Myocyte (in vitro differentiated cells): ENCODE measurements around the gene MIAT. TPM values are rescaled to one million over a fixed set of nuclear protein-coding genes. Genes with fewer than 3 reads are reported as not detected.

Experiments used
- DNase-seq: peaks from one replicate; pipeline ENCODE4 v3.0.0-alpha.2; 2012; ENCODE audit warnings: low read depth
- total RNA-seq: library from RNA; depleted of rRNA; stranded (reverse); fragments of >200 nt; gene quantifications from 2 replicates; pipeline ENCODE4 v1.2.3, GENCODE V29; 2014

The MIAT gene
- total RNA-seq, 1 donor from 2014 or later = 0.70 TPM

DNA sequence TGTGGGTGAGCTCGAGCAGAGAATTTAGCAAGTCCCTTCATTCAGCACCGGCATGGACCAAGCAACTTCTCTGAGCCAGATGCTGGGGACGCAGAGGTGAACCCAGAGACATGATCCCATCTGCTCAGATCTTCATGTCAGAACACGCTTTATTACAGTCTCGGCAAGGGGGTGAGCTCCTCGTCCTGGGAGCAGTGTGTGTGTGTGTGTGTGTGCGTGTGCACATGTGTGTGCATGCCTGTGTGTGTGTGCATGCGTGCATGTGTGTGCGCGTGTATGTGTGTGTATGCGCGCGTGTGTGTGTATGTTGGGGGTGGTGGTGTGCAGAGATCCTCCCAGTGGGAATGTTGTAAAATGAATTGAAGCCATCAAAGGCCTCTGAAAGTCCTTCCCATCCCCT is 9.8 kb downstream of the MIAT start:
- no peak for DNase-seq

DNA sequence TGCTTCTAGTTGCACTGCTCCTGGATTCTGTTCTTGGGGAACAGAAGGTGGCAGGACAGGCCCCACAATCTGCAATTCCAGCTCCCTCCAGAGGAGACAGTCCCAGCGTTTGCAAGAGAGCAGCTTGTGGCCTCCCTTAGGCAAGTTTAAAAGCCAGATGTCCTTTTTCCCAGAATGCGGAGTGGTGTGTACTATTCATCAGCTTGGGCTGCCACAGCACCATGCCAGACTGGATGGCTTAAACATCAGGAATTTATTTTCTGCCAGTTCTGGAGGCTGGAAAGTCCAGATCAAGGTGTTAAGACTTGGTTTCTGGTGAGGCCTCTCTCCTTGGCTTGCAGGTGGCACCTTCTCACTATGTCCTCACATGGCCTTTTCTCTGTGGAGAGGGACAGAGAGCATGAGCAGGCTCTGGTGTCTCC is 11.7 kb downstream of the MIAT start:
- DNase-seq = peak; percentile 63

DNA sequence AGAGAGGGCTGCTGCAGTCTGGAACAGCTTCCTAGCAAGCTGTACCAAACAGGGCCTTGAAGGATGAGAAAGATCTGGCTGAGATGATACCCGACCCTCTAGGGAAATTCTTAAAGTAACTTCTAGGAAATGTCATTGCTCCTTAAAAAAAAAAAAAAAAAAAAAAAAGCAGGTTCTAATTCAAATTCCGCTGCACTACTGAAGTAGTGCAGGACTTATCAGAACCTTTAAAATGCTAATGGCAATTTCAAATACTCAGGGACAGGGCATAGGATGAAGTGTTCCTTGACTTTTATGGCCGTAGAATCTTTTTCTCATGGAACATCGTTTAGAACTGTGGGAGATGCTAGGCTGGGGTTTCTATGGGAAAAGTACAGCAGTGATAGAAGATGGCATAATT is 13.1 kb downstream of the MIAT start:
- DNase-seq = no peak

DNA sequence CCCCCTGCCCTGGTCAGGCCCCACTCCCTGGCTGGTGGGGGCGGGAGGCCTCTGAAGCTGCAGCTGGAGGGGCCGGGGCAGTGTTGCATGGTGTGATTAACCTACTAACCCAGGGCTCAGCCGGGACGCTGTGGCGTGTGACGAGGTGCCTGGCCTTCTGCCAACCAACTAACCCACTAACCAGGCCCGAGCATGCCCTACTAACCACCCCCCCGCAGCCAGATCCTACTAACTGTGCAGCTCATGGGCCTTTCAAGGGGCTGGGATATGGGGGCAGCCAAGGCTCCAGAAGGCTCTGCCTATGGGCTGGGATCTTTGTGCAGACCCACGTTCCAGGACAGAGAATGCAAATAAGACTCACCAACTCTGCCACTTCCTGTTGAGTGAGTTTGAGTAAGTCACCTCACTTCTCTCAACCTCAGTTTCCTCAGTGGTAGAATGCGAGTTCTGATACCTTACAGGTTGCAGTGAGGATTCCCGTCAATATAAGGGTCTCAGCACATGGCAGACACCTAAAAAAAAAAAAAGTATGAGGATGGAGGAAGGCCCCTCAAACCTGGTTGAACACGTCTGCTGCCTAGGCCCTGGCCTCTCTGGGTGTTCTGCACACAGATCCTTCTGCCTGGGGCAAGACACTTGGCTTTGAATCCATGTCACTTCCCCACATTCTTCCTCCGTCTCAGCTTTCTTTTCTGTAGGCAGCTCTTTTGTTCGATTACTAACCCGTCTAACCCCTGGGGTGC is 14.1 kb downstream of the MIAT start:
- DNase-seq = no peak

DNA sequence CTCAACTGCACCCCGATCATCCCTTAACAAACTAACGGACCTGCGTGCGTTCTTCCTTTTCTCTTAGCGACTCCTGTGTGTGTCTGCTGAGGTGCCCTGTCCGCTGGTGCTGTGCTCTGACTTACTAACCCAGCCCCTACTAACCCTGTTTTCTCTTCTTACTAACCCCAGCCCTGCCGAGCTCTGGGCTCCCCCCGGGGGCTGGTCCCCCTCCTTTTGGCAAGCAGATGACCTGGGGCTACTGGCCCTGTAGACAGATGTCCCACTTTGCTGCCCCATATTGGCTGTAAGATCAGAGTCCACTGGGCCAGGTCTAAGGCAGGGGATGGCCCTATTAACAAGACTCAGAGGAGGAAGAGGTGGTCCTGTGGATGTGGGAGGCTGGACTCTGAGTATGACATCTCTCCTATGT is 14.7 kb downstream of the MIAT start:
- DNase-seq = no peak

DNA sequence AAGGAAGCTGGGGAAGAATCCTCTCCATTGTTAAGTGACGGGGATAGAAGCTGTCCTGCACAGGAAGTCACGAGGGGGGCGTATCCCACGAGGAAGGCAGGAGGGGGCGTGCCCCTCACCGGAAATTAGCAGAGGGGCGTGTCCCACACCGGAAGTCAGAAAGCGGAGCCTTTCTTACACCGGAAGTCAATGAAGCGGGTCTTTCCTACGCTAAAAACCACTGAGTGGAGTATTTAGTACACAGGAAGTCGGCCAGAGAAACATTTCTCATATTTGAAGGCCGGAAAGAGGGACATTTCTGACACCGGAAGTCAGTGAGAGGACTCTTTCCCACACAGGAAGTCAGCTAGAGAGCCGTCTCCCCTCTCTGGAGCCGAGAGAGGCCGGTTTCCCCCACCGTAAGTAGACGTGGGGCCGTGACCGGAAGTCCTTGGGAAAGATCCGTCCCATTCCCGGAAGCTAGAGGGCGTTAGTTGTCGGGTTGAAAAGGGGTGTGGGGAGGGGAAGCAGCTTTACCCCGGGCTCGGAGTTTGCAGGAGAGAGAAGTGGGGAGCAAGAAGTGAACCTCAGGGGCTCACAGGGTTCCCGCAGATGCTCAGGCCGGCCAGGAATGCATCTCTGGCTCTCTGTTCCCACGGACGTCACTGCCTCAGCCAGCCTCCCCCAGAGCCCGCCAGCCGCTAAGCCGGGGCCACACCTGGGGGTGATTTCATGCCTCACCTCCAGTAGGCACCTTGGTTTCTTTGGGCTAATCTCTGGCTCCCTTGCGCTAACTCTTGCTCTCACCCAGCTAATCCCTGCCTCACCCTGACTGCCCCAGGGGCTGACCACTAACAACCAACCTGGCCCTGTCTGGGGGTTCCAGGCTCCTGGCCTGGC is 15.4 kb downstream of the MIAT start:
- DNase-seq = peak; percentile 95

DNA sequence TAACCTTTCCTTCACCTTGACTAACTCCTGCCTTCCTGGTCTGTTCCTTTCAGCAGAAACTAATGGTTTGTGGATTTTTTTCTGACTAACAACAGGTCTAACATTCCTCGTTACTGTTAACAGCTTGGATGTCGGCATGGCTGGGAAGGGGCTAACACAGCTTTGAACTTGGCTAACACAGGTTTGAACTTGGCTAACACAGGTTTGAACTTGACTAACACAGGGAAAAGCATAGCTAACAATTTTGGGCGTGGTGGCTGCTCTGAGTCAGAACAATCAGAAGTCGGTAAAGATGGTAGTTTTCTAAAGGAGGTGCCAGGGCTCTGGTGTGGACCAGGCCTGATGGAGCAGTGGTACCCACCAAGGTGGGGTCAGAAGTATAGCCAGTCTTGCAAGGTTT is 16.1 kb downstream of the MIAT start:
- DNase-seq = no peak

DNA sequence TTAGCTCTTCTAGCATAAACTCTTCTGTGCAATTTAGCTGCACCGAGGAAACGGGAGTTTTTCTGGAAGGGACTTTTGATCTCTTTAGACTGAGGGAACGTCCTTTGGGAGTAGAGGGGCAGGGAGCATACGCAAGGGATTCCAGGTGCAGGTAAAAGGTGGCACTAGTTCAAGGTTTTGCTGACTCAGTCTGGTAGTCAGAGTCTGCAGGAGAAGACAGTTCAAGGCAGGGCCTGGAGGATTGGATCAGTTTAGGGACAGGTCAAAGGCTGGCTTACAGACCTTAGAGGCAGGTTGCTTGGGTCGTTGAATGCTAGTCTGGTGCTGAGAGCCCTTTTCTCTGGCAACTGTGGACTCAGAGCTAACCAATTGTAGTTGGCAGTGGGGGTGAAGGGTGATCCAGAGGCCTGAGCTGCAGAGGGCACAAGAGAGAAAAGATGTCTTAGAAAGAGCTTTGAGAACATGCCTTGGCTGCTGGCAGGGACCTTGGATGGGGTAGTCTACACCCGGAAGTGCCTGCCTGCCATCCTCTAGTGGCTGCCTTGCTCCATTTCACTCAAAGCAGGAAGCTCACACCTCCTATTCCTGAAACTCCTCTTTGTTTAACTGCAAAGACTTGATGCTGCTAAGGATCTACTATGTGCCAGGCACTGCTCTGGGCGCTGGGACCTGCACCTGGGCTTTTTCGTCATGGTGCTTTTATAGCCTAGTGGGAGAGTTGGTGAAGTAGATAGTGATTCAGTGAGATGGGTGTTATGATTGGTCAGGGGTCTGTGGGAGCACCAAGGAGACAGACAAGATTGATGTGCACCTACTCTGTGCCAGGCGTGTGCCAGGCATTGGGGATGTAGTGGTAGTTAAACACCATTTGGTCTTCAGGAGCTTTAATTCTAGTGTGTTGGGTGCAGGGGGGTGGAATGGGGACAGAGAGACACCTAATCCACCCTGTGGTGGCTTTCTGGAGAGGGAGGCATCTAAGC is 17.1 kb downstream of the MIAT start:
- no peak for DNase-seq

DNA sequence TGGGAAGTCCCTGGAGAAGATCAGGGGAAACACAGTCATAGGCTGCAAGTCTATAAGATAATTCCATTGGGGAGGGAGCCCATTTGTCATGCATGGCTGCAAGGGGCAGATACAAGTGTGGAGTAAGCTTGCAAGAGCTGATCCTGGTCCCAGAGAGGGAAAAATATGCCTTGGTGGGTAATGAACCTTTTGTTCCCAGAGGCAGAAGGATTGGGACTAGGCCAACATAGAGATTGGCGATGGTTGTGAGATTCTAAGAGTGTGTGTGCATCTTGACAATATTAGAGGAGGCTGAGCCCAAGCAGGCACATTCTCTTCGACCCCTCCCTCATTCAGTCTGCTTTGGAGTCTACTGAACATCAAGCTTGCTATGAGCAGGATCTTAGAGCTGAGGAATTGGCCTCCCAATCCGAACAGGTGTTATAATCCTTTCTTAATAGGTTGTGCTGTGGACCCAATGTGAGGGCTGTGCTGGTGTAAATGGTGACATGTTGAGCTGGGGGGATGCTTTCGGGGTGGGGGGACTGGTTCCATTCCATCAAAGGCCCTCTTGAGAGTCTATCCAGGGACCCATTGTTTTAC is 18.4 kb downstream of the MIAT start:
- no peak for DNase-seq

DNA sequence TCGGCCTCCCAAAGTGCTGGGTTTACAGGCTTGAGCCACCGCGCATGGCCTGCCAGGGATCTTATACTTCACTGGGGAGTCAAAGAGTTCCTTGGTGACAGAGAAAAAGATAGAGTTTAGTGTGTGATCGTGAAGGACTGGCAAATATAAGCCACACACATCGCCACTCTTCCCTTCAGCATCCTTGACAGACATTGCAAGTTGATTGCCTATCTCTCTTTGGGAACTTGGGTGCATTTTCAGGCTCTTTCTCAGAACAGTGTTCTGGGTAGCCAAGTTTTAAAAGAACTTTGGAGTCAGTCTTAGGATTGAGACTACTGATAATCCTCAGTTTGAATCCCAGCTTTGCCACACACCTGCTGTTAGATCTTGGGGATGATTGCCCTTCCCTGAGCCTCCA is 19.8 kb downstream of the MIAT start:
- no peak for DNase-seq

DNA sequence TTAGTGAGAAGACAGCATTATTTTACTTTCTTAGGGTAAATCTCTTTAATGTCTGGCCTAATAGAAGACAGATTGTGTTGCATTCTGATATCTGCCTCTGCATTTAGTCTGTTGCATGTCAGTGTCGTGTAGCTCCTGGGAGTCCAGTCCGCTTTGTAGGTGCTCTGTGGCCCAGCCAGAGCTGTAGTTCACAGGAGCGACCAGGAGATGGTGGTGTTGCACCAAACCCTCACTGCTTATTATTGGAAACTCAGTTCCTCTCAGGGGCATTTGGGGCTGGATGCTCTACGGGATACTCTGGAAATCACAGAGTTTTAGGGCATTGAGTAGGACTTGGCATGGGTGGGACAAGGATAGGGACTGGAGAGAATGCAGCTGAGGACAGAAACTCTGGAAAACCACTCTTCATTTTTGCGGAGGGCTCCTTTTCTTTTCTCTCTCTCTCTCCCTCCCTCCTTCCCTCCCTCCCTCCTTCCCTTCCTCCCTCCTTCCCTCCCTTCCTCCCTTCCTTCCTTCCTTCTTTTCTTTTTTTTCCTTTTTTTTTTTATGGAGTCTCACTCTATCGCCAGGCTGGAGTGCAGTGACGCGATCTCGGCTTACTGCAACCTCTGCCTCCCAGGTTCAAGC is 21.7 kb downstream of the MIAT start:
- peak; percentile 79 for DNase-seq

DNA sequence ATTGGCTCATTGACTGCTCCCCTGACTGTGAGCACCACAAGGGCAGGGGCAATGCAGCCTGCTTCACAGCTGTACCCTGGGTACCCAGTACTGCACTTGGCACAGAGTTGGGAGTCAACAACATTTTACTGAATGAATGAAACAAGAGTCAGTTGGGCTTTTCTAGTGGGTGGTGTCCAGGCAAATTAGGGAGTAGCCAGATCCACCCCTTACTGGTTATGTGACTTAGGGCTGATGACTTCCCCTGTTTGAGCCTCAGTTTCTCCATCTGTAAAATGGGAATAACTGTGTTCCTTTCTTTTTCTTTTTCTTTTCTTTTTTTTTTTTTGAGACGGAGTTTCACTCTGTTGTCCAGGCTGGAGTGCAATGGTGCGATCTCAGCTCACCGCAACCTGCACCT is 23.1 kb downstream of the MIAT start:
- DNase-seq = no peak

DNA sequence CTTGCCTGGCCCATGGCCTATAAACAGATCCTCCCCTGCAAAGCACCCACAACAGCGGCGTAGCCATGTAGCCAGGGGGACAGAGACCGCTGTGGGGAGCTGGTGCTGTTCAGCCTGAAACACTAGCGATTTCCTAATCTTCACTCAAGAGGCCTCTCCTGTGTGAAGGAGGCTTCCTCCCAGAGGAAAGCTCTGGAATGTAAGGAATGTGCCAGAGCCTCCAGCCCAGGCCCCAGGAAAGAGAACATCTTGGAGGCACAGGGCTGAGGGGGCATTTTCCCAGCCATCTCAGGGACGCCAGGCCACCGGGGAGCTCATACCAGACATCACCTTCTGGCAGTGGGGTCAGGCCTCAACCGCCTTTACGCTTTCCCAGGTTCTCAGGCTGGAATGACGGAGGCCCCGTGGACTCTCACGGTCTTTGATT is 24.0 kb downstream of the MIAT start:
- peak; percentile 48 for DNase-seq

DNA sequence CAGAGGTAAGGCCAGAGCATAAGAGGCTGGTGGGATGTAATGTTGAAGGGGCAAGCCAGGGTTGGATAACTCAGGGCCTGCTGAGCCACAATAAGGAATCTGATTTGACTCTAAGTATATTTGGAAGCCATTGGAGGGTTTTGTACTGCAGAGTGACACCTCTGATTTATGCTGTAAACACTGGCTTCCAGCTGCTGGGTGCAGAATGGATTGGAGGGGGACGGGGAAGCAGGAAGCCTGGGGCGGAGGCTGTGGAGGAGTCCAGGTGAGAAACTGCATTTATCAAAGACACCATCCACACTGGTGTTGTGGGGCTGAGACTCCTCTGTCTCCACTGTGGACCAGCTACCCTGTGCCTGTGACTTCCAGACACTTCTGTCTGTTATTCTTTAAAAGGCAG is 26.8 kb downstream of the MIAT start:
- peak; percentile 26 for DNase-seq

DNA sequence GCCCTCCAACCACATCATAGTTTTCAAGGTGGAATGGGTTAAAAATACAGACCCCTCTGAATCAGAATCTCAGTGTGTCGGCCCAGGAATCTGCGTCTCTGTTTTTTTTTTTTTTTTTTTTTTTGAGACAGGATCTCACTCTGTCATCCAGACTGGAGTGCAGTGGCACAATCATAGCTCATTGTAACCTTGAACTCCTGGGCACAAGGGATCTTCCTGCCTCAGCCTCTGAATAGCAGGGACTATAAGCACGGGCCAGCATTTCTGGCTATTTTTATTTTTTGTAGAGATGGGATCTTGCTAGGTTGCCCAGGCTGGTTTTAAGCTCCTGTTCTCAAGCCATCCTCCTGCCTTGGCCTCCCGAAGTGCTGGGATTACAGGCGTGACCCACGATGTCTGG is 28.2 kb downstream of the MIAT start:
- DNase-seq = no peak

DNA sequence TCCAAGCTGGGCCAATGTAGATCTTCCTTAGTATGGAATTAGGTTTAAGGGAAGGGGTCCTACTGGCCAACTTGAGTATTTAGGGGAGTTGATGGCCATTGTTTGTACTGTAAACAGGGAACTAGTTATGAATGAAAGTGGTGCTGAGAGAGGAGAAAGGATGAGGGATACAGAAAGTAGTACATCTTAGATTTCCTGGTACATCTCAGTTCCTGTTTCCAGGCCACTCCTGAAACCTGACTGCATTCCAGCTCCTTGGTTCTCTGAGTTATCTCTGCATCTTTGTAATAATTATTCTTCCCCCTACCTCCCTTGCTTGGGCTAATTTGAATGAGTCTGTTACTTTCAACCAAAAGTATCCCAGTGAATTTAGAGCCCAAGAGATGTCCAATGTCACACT is 30.1 kb downstream of the MIAT start:
- no peak for DNase-seq

DNA sequence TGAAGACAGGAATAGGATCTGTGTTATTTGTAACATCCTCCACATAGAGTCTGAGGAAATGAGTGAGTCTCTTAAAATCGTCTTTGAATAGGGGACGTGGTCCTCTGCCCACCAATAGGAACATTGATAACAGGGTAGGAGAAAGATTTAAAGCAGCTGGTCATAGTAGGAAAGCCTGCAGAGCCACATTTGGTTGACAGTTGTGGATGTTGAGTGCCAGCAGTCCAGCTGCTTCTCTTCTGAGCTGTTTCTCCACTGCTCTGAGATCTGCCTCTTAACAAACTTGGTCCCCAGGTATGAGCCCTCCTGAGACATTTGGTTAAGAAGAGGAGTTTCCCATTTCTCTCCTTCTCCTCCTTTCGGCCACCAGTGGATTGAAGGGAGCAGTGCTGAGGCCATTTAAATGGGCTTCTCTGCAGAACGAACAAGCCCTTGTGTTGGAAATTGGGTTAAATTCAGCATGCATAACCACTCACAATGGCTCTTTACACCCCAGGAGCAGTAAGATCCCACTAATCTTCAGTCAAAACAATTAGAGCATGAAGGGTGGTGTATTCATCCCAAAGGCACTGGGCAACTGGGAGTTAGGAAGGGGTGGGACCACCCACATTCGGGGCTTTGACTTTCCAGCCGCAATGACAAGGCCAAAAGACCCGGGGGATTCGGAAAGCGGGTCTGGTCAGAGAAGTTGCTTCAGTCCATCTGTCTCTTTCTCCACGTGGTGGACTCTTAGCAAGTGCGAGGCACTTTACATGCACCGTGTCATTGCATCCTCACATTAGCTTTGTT is 32.3 kb downstream of the MIAT start:
- DNase-seq = peak; percentile 41

DNA sequence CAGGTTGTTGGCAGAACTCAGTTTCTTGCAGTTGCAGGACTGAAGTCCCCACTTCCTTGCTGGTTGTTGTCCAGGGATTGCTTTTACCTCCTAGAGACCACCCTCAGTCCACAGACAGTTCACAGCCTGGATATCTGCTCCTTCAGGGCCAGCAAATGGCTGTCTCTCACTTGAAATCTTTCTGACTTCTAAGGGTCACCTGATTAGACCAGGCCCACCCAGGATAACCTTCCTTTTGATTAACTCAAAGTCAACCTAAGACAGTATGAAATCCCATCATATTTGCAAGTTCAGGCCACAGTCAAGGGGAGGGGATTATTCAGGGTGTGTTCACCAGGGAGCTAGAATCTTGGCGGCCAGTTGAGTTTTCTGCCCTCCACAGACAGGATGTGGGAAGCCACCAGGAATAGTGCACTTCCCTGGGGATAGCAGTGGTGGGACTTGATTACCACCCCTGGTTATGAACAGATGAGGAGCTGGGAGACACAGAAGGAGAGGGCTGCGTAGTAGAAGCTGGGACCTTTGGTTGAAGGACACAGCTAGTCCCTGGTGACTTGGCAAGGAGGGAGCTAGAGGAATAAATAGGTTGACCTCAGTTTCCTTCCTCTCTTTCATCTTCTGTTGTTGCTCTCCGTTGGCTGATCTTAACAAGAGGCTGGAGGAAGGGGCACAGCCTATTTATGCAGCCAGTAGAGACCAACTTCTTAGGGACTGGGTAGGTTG is 33.4 kb downstream of the MIAT start:
- no peak for DNase-seq

DNA sequence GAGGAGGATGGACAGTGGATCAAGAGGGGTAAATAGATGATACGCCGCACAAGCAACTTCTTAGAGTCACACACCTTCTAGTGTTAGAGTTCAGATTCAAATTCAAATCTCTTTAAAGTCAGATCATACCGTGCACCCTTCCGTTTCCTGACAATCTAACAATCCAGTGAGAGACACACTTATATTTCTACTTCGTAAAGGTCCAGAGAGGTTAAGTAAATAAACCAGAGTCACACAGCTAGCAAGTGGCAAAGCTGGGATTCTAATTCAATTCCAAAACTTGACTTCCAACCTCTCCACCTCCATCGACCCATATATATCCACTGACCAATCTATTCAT is 34.0 kb downstream of the MIAT start:
- DNase-seq = no peak
